HG02885 (cell line): Measurements from ENCODE around the gene PML.

ENCODE experiments used
- ATAC-seq: cut with Tn5 transposase; IDR thresholded peaks from one replicate; pipeline ENCODE4 v1.9.1; 2021; ENCODE audit warnings: mild to moderate bottlenecking; ENCODE audit not compliant: unreplicated experiment, poor library complexity

The PML gene

GRCh38 chr15:74006774-74007639, 12.5 kb downstream of the PML start:
- no peak for ATAC-seq

- no peak for ATAC-seq
Observed at GRCh38 chr15:74007820-74008371, 13.4 kb downstream of the PML start.

GRCh38 chr15:74008901-74009300, 14.4 kb downstream of the PML start:
- no peak for ATAC-seq

- ATAC-seq, result no peak
Observed at GRCh38 chr15:74010929-74011540, 16.5 kb downstream of the PML start.

GRCh38 chr15:74011610-74012009, 17.1 kb downstream of the PML start:
- ATAC-seq, result no peak

- no peak for ATAC-seq
Observed at GRCh38 chr15:74013374-74013894, 18.9 kb downstream of the PML start.

- ATAC-seq, result no peak
Observed at GRCh38 chr15:74019734-74020133, 25.2 kb downstream of the PML start.

GRCh38 chr15:74022706-74023470, 28.4 kb downstream of the PML start:
- ATAC-seq, result no peak

- no peak for ATAC-seq
Observed at GRCh38 chr15:74024687-74025086, 30.2 kb downstream of the PML start.

GRCh38 chr15:74025436-74025835, 30.9 kb downstream of the PML start:
- no peak for ATAC-seq

- no peak for ATAC-seq
Observed at GRCh38 chr15:74027688-74028087, 33.2 kb downstream of the PML start.

- no peak for ATAC-seq
Observed at GRCh38 chr15:74028646-74029045, 34.1 kb downstream of the PML start.

GRCh38 chr15:74032046-74032445, 37.5 kb downstream of the PML start:
- no peak for ATAC-seq

GRCh38 chr15:74032606-74033561, 38.4 kb downstream of the PML start:
- no peak for ATAC-seq

- no peak for ATAC-seq
Observed at GRCh38 chr15:74034206-74034755, 39.8 kb downstream of the PML start.

- no peak for ATAC-seq
Observed at GRCh38 chr15:74035121-74036017, 40.9 kb downstream of the PML start.

GRCh38 chr15:74036271-74037170, 42.0 kb downstream of the PML start:
- no peak for ATAC-seq
